ENCODE measurements around the gene PGBD5. TPM values are rescaled to one million over a fixed set of nuclear protein-coding genes. Genes with fewer than 3 reads are reported as not detected.

PGBD5 gene
- total and polyA plus RNA-seq, 9 of the 15 experiments (the other 6 are each of a cell fraction or from before 2014, with no cell fraction given), result under 0.01 to 0.40 (median 0.10) TPM; not detected in 3

- CTCF ChIA-PET (ENCODE audit: low intra/inter-chr PET ratio), result interaction anchor here (0.6 kb wide), 1 partner anchor 1502 kb away, joined by 3 read pairs; no protein-coding TSS in a partner anchor
- Histone ChIP-seq H3K4me3 (no peak overlapping the region), H4K20me1 (replicated peaks; ENCODE audit: control insufficient read depth, insufficient read depth, low read length) (no peaks in the 10 kb centered on the region), H3K27me3 (ENCODE audit: control insufficient read depth in 2 of 2, insufficient read depth in 2 of 2, low read length in 2 of 2) (peaks cover 2 to 6% of the 10 kb centered on the region in 2 experiments; a peak in 4 of 5 replicates), H3K9ac (ENCODE audit: insufficient read depth in 1 of 2, low read depth in 2 of 2, low read length in 2 of 2) (no peak overlapping the region), H2AFZ (ENCODE audit: low read depth, low read length) (no peak overlapping the region), H3K4me1 (replicated peaks in 1 of 2; ENCODE audit: control insufficient read depth in 2 of 2, insufficient read depth in 2 of 2, low read length in 2 of 2) (no peaks in the 10 kb centered on the region), H3K9me1 (ENCODE audit: control insufficient read depth, insufficient read depth, low read length) (no peaks in the 10 kb centered on the region), H3K79me2 (ENCODE audit: control insufficient read depth, insufficient read depth, low read length) (no peaks in the 10 kb centered on the region), H3K9me3 (replicated peaks; ENCODE audit: control insufficient read depth, insufficient read depth, low read depth, low read length) (no peaks in the 10 kb centered on the region), H3K36me3 (ENCODE audit: control insufficient read depth, insufficient read depth, low read length) (no peaks in the 10 kb centered on the region), H3K27ac (ENCODE audit: extremely low read depth, low read depth, low read length) (no peak overlapping the region), H3K4me2 (ENCODE audit: insufficient read depth, low read length) (no peak overlapping the region)
- WGBS (ENCODE audit: insufficient coverage, low coverage, missing lambda C conversion rate), result 0% methylated on average over 2 of the region's 2 CpGs
- no TSS peak for BruUV-seq (replicated peaks)
- ATAC-seq, result no peak
- FAIRE-seq, result no peak
- DNase-seq (ENCODE audit: extremely low read depth in 1 of 4, low spot score in 3 of 4), result no peak
- POLR2A ChIA-PET, result no interaction called here
- TF ChIP-seq E2F1 (CRISPR knock-in tag; IDR thresholded peaks at IDR 0.05) (no peak), HDAC2 (IDR thresholded peaks at IDR 0.05) (no peak), NR4A1 (CRISPR knock-in tag; IDR thresholded peaks at IDR 0.05) (no peak), NR4A1 (tag; IDR thresholded peaks at IDR 0.05) (no peak), ZNF75A (CRISPR knock-in tag; IDR thresholded peaks at IDR 0.05) (no peak), PHB2 (IDR thresholded peaks at IDR 0.05; ENCODE audit: low read depth) (no peak), ATF6 (CRISPR knock-in tag; IDR thresholded peaks at IDR 0.05) (no peak), KDM5B (IDR thresholded peaks at IDR 0.05; ENCODE audit: insufficient replicate concordance, low read depth, low read length) (no peak), SNIP1 (IDR thresholded peaks at IDR 0.05; ENCODE audit: low read depth) (no peak), FOXJ2 (tag; IDR thresholded peaks at IDR 0.05) (no peak), ZNF778 (CRISPR knock-in tag; IDR thresholded peaks at IDR 0.05) (no peak), ESRRA (IDR thresholded peaks at IDR 0.05; ENCODE audit: borderline replicate concordance, low read depth) (no peak), MCM3 (IDR thresholded peaks at IDR 0.05) (no peak), E2F5 (CRISPR knock-in tag; IDR thresholded peaks at IDR 0.05) (no peak), ZFPM2 (CRISPR knock-in tag; IDR thresholded peaks at IDR 0.05) (no peak), YBX1 (IDR thresholded peaks at IDR 0.05) (no peak)
- in situ Hi-C loops (cut with MboI), result no loop called here
- intact Hi-C loops (cut with micrococcal nuclease), result no loop called here
Measured at GRCh38 chr1:230453377-230453776, 27.2 kb upstream of the PGBD5 start.

Data from K562 (cell line).